OCI-LY1 (cell line): Measurements from ENCODE around the gene PRRC2A.

Source experiments
- CTCF ChIP-seq: fragments of 200-600 bp; sonication (generic), shearing (Covaris generic); IDR thresholded peaks from 2 replicates; pipeline ENCODE4 v1.5.1; 2017; ENCODE audit warnings: mild to moderate bottlenecking, antibody characterized with exemption, low read length, moderate library complexity, mixed read lengths
- EZH2 ChIP-seq: fragments of 200-600 bp; sonication (generic), shearing (Covaris generic); IDR thresholded peaks from 2 replicates; pipeline ENCODE4 v1.8.0; 2017; ENCODE audit warnings: borderline replicate concordance, mixed run types, mild to moderate bottlenecking, antibody characterized with exemption, low read length, moderate library complexity, mixed read lengths

- no peak for TF ChIP-seq CTCF
- no peak for TF ChIP-seq EZH2
These were observed 47.0 kb upstream of the PRRC2A start for GRCh38 chr6:31573239-31574105.
